GM18909 (cell line): ENCODE measurements around the gene ITGA2.

ENCODE experiments used
- ATAC-seq: cut with Tn5 transposase; IDR thresholded peaks from one replicate; pipeline ENCODE4 v1.9.1; 2021; ENCODE audit warnings: mild to moderate bottlenecking; ENCODE audit not compliant: unreplicated experiment, poor library complexity

Gene ITGA2

GRCh38 chr5:52987711-52988331 is 1.3 kb upstream of the ITGA2 start:
- ATAC-seq: no peak

GRCh38 chr5:52988335-52989024 is 672 bp upstream of the ITGA2 start:
- no peak for ATAC-seq

- ATAC-seq: peak; percentile 33
These were observed 802 bp downstream of the ITGA2 start for GRCh38 chr5:52989781-52990527.

GRCh38 chr5:52990528-52990925 is 1.4 kb downstream of the ITGA2 start:
- no peak for ATAC-seq

GRCh38 chr5:52993367-52993766 is 4.2 kb downstream of the ITGA2 start:
- ATAC-seq: no peak

GRCh38 chr5:52994266-52994665 is 5.1 kb downstream of the ITGA2 start:
- ATAC-seq: no peak

- ATAC-seq: no peak
These were observed 5.9 kb downstream of the ITGA2 start for GRCh38 chr5:52995095-52995494.

- ATAC-seq: no peak
These were observed 6.8 kb downstream of the ITGA2 start for GRCh38 chr5:52995914-52996313.

GRCh38 chr5:52996979-52997378 is 7.8 kb downstream of the ITGA2 start:
- ATAC-seq: no peak

GRCh38 chr5:52997424-52997823 is 8.3 kb downstream of the ITGA2 start:
- ATAC-seq: no peak

- ATAC-seq: peak; percentile 60
These were observed 9.6 kb downstream of the ITGA2 start for GRCh38 chr5:52998552-52999313.

- peak; percentile 46 for ATAC-seq
These were observed 10.3 kb downstream of the ITGA2 start for GRCh38 chr5:52999344-52999949.

- ATAC-seq: no peak
These were observed 12.4 kb downstream of the ITGA2 start for GRCh38 chr5:53001541-53001940.

- ATAC-seq: no peak
These were observed 13.3 kb downstream of the ITGA2 start for GRCh38 chr5:53002491-53002890.

GRCh38 chr5:53003144-53003543 is 14.0 kb downstream of the ITGA2 start:
- ATAC-seq: no peak

- ATAC-seq: no peak
These were observed 18.0 kb downstream of the ITGA2 start for GRCh38 chr5:53006911-53007890.

GRCh38 chr5:53008751-53009150 is 19.6 kb downstream of the ITGA2 start:
- ATAC-seq: peak; percentile 94

GRCh38 chr5:53009816-53010215 is 20.7 kb downstream of the ITGA2 start:
- ATAC-seq: no peak

GRCh38 chr5:53010814-53011213 is 21.7 kb downstream of the ITGA2 start:
- ATAC-seq: no peak
